GM18861 (cell line): ENCODE data around the gene NIFK.

ENCODE experiments used
- ATAC-seq: cut with Tn5 transposase; IDR thresholded peaks from one replicate; pipeline ENCODE4 v1.9.1; 2021; ENCODE audit not compliant: unreplicated experiment

Gene NIFK

DNA sequence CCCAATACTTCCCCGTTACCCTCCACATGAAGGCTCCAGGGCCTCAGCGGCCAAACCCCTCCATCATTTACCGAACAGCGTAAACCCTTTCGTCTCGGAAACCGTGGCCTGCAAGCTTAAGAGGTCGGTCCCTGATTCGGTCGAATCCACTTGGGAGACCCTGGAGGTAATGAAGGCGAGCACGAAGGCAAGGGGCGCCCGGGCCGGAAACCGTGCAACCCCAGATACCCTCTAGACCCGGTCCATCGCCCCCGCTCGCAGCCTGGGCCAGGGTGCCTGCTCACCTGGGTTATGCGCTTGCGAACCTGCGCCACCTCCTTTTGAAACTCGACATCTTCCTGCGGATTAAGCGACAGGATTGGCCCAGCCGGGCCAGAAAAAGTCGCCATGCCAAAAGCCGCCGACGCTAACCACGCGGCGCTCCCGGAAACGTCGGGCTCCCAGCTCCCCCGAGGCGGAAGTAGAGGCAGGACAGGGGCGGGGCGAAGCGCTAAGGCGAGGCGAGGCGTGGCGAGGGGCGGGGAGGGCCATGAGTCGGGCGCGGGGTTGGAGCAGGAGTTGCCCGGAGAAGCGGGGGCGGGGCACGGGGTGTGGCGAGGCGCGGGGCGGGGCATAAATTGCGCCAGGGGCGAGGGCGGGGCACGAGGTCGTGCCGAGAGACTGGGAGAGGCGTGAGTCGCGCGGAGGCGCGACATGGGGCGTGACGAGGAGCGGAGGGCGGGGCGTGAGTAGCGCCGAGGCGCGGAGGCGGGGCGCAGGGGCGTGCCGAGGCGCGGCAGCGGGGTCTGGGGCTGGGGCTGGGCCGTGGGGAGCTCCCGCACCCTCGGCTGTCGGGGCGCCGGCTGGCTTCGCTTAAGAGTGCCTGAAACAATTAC, at the start of gene NIFK:
TSS of gene NIFK (minus strand) at position 414 of the 875 bp plus-strand sequence. CDS start at position 389, 25 bp downstream.
- ATAC-seq: peak; percentile 72

DNA sequence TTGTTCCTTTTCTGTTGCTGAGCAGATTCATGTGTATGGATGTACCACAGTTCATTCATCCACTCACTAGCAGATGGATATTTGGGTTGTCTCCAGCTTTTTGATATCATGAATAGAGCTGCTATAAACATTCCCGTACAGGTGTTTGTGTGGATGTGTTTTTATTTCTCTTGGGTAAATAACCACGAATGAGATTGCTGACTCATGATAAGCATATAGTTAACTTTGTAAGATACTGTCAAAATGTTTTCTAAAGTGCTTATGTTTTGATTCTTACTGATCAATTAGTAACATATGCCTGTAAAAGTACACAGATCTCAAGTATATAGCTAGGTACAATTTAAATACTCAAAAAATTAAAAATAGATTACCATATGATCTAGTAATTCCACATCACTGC, 46.5 kb upstream of the NIFK start:
- ATAC-seq: no peak

DNA sequence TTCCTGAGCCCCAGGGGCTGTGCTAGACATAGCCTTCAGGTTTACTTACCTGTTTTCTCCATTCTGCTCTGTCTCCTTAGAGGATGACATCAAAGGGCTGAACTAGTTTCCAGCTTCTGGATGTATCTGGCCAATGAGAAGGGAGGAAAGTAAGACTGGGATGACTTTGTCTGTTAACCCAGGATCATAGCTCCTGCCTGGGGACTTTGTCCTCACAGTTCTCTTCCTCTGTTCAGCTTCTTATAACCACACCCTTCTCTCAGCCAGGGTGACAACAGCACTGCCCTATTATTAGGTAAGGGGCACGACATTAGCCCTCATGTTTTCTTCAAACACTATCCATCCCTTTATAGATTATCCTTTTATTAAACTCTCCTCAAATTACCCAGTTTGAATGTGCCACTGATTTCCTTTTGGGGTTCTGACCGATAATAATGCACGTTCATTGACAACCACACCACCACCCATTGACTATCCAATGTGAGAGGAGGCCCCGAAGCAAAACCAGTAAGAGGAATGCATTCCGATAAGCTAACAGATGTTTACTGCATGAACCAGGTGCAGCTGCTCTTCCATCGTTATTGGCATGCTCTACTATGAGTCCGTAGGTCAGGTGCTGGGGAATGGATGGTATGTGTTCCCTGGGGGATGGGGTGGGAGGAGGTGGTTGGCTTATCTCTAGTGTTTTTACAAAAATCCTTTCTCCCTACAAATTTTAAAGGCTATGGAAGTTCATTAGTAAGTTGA, 42.2 kb upstream of the NIFK start:
- ATAC-seq: no peak

DNA sequence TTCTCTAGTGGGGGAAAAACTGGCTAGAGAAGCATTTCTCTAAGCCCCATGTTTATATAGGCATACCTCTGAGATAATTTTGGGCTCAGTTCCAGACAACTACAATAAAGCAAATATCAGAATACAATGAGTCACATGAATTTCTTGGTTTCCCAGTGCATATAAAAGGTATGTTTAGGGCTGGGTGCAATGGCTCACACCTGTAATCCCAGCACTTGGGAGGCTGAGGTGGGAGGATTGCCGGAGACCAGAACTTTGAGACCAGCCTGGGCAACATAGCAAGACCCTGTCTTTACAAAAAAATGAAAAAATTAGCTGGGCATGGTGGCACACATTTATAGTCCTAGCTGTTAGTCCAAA, 41.0 kb upstream of the NIFK start:
- ATAC-seq: no peak

DNA sequence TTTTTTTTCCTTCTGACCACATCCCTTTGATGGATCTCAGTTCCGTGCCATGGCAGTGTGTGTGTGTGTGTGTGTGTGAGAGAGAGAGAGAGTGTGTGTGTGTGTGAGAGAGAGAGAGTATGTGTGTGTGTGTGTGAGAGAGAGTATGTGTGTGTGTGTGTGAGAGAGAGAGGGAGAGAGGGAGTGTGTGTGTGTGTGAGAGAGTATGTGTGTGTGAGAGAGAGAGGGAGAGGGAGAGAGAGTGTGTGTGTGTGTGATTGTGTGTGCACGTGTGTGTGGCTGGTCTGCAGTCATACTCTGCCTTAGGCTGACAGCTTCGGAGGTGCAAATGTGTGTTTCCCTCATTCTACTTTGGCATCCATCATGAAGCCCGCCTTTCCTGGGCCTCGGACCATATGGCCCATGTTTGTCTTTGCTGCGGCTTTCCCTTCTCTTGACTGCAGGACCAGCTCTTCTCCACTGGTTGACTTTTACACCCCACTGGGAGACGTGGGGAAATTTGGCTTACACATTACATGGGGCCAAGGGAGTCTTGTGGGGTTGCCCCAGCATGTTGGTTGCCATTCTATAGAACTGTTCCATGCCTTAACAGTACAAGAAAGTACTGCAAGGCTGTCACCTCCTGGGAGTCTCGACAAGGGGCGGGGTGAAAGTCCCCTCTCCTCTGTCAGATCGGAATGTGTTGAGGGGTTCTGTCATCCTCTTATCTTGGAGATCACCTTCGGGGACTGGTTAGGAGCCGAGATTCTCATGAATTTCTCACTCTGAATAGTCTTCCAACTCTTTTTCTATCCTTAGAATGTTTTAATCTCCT, 40.4 kb upstream of the NIFK start:
- no peak for ATAC-seq

DNA sequence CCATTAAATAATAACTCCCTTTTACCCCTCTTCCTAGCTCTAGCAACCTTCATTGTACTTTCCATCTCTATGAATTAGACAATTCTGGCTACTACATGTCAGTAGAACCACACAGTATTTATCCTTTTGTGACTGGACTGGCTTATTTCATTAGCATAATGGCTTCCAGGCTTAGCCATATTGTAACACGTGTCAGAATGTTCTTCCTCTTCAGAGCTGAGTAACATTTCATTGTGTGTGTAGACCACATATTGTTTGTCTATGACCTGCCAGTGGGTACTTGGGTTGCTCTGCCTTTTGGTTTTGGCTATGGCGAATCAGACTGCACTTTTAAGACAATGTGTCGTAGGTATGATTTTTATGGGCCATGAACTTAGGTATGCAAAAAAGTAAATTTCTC, 39.7 kb upstream of the NIFK start:
- no peak for ATAC-seq

DNA sequence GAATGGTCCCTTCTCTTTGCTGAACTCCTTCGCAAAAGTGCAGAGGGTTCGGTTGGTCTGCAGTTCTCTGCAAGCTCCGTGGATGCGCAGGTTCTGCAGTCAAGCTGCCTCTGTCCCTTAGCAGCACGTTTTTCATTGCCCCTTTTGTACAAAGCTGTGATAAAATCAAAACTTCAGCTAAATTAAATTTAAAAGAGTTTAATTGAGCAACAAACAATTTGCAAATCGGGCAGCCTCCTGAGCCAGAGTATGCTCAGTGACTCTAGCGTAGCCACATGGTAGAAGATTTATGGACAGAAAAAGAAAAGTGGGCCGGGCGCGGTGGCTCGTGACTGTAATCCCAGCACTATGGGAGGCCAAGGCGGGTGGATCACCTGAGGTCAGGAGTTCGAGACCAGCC, 37.6 kb upstream of the NIFK start:
- no peak for ATAC-seq

DNA sequence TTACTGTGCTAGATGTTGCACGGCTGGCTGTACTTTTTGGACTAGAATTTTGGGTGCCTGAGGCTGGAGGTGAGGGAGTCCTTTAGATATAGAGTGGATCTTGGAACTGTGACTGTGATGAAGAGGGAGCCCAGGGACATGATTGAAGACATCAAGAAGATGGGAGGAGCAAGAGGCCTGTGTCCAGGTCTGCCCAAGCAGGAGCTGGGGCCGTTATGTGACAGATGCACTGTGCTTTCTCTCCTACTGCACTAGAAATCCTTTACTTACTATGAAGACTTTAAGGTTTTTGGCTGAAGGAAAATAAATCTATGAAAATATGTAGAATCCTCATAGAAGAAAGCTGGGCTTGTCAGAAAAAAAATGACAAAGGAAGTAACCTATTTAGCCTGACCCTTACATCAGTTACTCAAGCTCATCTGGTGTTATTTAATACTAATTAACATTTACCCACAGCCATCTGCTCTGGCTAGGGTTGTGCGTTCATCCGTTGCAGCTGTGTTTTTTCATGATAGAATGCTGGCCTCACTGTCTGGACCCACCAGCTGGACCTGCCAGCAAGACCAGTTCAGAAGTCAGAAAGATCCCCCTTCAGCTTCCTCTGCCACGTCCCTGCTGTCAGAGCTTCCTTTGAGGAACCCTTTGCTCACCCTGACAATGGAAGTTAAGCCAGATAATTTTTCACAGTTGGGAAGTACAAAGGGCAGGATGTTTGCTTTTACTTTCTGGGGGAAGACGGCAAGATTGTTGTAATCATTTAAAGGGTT, 35.5 kb upstream of the NIFK start:
- no peak for ATAC-seq

DNA sequence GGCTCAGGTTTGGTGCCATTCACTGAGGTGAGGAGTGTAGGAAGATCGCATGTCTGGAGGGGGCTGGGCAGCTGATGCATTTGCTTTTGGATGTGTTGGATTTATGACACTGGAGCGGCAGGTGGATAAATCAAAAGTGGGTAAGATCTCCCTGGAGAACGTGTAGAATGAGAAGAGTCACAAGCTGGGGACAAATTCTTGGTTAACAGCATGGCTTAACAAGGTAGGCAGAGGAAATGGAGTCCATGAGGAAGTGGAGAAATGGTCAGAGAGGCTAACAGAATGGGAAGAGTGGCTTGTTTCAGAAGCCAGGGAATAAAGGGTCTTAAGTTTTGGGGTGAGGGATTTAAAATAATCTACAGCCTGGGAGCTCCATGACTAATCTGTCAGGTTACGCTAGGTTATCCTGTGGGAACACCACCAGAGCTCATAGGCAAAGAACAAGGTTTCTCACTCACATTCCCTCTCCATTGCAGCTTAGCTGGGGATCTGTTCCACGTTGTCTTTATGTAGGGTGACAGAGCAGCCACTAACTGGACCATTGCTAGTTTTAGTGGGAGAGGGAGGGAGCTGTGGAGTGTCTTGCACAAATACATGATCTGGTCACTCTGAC, 31.6 kb upstream of the NIFK start:
- ATAC-seq: no peak

DNA sequence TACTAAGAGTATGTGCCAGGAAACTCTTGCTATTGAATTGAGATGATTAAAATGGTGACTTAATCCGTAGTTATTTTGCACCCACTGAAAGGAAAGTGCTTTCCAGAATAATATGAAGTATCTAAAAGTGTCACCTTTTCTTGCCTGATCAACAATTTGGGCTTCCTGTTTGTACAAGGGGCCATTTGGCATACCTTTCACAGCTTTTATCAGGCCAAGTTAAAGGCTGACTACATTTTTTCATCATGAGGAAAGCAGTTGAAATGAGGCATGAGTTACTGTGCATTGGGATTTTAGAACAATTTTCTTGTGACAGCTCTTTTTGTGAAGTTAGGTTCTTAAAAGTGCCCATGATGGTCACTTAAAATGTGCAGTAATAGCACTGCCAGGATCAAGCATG, 29.9 kb upstream of the NIFK start:
- no peak for ATAC-seq

DNA sequence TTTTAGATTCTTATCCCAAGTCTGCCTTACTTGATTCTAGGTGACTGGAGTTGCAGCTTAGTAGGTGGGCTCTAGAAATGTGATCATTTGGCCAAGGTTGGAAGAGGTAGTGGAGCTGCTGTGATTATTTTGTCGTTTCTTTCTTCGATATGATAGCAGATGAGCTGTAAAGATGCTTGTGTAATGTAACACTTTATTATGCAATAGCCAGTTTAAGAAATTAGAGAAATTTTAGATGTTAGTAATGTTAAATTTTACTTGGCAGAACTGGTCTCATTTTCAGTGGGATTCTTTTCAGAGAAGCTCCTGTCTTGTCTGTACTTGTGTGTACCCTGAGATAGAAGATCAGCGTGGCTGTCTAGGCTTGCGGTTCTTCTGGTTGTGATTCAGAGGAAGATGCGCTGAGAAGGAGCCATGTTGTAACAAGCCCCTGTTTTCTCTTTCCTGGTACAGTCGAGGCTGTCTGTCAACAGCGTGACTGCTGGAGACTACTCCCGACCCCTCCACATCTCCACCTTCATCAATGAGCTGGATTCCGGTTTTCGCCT, 28.1 kb upstream of the NIFK start:
- no peak for ATAC-seq

DNA sequence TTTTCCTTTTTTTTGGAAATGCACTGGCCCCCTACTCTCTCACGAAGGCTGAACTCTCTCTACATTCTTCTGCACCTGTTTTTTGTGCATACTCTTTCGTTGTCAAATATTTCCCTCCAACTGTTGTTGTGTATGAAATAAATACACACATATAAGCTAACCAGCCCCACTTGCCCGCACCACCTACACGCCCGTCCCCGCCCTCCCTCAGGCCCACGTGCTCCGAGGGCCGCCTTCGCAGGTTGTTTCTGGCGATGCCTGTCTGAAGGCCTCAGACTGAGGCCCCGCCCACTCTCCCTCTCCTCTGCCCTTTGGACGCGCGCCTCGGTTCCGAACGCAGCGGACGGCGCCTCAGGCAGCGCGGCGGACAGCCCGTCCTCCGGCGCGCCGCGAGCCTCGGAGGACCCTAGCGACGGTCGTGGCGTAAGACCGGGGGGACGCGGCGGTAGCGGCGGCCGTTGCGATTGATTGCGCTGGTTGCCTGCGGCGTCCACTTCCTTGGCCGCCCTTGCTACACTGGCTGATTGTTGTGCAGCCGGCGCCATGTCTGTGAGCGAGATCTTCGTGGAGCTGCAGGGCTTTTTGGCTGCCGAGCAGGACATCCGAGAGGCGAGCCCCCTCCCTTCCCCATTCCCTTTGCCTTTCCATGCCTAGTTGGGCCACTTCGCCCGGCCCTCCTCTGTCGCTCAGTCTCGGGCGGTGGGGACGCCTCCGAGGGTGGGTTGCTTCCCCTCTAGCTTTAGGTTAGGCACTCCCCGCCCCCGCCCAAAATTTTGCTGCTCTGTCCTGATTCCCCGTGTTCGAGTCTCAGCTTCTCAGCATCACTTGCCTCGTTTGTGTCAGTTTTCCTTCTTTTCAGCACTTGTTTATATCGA, 18.8 kb upstream of the NIFK start, which contains the start of gene TSN:
TSS of gene TSN (plus strand) at position 415 of the 875 bp plus-strand sequence. CDS start at position 544, 129 bp downstream.
- peak; percentile 99 for ATAC-seq

DNA sequence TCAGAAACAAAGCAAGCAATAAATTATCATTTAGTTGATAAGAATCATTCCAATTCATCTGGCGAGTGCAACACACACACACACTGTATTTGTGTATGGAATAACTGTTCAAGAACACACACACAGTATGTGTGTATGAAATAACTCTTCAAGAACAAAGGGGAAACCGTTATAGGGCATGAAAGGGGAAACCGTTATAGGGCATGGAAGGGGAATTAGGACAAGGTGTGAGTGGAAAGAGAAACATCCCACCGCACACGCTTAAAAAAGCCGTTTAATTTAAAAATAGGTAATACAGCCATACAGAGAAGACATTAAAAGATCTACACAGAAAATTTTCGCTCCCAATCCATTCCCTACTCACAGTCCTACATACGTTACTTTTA, 18.2 kb upstream of the NIFK start:
- no peak for ATAC-seq

DNA sequence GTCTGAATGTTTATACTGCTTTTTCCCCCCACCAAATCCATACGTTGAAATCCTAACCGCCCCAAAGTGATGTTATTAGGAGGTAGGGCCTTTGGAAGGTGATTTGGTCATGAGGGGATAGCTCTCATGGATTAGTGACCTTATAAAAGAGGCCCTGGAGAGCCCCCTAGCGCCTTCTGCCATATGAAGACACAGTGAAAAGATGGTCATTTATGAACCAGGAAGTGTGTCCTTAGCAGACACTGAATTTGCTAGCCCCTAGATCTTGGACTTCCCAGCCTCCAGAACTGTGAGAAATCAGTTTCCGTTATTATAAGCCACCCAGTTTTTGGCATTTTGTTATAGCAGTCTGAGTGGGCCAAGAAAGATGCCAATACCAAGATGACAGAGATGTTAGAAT, 11.5 kb upstream of the NIFK start:
- ATAC-seq: no peak

DNA sequence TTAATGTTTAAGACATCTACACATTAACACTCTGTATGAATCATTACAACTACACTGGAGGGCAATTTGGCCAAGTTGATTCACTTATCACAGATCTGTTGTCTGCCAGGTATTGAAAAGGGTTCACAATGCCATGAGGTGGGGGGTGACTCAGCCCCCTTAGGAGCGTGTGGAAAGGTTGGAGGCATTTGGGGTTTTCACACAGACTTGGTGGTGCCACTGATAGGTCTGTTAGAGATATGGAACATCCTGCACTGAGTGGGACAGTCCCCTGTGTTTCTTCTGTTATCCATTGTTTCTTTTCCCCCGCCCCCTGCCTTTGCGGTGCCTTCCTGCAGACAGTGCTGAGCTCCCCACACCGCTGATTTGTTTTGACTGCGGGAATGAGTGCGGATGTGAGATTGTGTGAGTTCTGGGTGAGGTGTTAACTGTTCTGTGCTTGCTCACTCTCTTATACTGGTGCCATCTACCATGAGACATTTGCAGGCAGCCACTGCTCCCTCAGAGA, 9.4 kb upstream of the NIFK start:
- ATAC-seq: no peak

DNA sequence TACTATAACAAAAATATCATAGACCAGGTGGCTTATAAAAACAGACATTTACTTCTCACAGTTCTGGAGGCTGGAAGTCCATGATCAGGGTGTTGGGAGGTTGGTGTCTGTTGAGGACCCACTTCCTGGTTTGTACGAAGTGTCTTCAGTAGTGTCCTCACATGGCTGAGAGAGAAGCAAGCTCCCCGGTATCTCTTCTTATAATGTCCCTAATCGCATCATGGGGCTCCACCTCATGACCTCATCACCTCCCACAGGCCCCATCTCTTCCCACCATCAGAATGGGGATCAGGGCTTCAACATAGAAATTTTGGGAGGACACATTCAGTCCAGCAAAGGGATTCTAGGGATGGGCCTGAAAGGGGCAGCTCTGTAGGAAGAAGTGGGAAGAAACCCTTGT, 4.8 kb upstream of the NIFK start:
- ATAC-seq: no peak

DNA sequence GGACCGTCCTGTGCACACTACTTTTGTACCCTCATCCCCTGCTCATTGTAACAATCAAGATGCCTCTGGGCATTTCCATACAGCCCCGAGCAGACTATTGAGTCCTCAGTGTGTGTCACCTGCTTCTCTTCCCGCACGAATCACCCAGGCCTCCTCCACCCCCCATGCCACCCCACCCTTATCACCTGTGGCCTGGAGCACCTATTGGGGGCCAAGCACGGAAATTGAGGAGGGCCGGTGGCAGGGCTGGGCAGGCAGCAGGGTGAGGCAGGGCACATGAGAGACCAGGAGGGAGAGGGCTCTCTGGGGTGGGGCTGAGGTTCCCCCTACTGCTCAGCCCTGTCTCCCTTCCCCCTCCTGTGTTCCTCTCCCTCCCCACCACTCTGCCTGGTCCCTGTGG, 4.3 kb upstream of the NIFK start:
- no peak for ATAC-seq

DNA sequence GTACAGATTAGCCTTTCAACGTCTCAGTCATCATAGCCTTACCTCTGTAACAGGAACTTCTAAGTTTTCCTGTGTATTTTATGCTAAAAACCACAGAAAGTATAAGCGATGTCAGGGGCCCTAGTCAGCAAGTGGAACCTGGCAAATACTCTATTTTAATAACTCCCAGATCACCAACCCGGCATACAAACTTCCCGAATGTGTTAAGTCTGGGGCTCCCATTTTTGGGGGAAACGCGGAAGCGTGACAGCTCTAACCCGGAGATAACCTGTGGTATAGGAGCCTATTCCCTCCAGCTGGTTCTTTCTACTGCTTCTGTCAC, 574 bp downstream of the NIFK start:
- no peak for ATAC-seq

DNA sequence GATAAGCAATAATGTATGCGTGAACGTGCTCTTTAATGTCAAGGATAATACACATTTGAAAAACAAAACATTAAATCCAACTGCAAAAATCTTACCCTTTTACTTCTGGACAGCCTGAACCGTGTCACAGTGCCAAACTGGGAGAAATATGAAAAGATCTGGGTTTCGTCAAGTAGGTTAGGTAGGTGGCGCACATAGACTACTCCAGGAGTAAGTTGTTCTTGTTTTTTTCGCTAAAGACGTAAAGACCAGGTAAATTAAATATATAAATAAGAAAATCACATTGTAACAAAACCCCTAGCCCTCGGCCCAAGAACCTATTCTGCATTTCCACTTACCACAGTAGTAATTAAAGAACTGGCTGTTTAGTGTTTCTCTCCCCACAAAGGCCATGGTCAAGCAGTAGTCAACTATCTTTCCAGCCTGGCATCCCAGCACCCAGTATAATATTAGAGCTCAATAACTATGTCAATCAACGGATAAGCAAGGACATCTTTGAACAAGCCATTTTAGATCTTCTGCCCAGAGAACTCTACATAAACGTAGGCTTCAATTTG, 1.1 kb downstream of the NIFK start:
- no peak for ATAC-seq
